GM21737 (cell line): Measurements from ENCODE around the gene MYH14.
"Not testable (repeated sequence)": the region's sequence is repeated elsewhere in the genome, so short reads cannot be mapped to it uniquely, and the experiment has no call there.

Experiments
- ATAC-seq: cut with Tn5 transposase; IDR thresholded peaks from one replicate; pipeline ENCODE4 v1.9.1; 2021; ENCODE audit warnings: mild to moderate bottlenecking, moderate library complexity; ENCODE audit not compliant: unreplicated experiment

MYH14 gene

DNA sequence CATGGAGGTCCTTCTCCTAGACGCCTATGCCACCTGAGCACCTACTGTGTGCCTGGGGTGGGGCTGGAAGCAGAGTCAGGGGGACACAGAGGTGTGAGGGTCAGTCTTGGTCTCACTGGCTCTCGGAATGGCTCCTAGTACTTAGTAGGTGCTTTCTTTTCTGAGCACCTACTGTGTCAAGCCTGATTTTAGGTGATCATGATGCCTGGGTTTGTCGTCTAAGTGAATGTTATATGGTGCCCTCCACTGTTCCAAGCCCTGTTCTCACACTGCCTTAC lies 20.0 kb downstream of the MYH14 start:
- no peak for ATAC-seq

- ATAC-seq = no peak
Observed at GRCh38 chr19:50224986-50225747, 21.7 kb downstream of the MYH14 start.

- ATAC-seq = no peak
Observed at GRCh38 chr19:50226536-50226935, 23.1 kb downstream of the MYH14 start.

- ATAC-seq = not testable (repeated sequence)
Observed at GRCh38 chr19:50228153-50228552, 24.7 kb downstream of the MYH14 start.

DNA sequence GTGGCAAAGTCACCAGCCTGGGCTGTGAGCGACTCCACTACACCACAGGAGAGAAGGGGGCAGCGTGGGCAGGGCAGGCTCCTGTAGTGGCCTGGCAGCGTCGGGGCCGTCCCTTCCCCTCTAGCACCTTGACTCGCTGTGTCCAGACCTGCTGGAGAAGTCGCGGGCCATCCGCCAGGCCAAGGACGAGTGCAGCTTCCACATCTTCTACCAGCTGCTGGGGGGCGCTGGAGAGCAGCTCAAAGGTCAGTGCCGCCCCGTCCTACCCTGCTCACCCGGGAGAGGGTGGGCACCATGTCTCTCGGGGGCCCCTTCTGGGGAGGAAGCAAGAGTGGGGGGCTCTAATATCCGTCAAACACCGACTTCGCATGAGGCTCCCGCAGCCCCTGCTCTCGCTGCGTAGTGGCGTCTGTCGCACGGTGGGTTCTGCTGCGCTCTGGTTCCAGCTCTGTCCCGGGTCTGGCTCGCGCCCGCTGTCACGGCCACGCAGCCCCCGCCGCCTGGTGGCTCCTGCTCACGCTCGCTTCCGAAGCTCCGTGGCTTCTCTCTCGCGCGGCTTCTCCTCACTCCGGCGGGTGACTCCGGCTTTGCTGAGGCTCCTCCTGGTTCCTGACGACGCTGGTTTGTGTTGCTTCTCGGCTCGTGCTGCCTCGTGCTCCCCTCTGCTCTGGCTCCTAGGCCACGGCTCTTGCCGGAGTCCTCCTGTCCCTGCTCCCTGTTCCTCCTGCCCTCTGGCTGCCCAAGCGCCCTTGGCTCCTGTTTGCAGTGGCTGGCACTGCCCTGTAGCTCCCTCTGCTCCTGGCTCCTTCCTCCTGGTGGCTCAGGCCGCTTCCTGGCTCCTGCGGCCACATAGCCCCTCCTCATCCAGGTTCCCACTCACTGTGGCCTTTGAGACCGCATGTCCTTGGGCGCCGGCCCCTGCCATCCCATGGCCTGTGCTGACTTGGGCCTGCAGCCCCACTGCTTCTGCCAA lies 27.2 kb downstream of the MYH14 start:
- ATAC-seq = no peak

DNA sequence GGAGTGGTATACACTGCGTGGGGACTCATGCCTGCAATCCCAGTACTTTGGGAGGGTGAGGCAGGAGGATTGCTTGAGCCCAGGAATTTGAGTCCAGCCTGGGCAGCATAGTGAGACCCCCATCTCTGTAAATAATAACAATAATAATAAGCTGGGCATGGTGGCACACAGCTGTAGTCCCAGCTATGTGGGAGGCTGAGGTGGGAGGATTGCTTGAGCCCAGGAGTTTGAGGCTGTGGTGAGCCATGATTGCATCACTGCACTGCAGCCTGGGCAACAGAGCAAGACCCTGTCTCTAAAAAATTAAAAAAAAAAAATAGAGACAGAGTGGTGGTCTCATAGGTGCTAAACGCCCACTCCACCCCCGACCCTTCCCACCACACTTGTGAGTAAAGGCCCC lies 28.0 kb downstream of the MYH14 start:
- ATAC-seq = not testable (repeated sequence)

GRCh38 chr19:50231821-50232220 lies 28.4 kb downstream of the MYH14 start:
- no peak for ATAC-seq

DNA sequence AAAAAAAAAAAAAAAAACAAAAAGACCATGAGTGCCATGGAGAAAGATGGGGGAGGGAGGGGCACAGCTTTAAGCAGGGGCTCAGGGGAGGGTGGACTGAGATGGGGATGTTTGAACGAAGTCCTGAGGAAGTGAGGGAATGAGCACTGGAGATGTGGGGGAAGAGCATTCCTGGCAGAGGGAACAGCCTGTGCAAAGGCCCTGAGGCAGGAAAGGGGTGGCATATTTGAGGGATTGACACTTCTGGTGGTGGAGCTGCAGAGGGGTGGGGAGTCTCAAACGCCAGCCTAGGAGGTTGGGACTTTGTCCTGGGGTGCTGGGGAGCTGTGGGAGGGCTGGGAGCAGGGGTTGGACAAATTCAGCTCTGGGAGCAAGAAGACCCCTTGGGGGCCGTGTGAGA lies 29.2 kb downstream of the MYH14 start:
- no peak for ATAC-seq

GRCh38 chr19:50233308-50233910 lies 30.0 kb downstream of the MYH14 start:
- no peak for ATAC-seq

GRCh38 chr19:50237493-50237892 lies 34.1 kb downstream of the MYH14 start:
- ATAC-seq = not testable (repeated sequence)

- no peak for ATAC-seq
Observed at GRCh38 chr19:50238043-50238442, 34.6 kb downstream of the MYH14 start.

GRCh38 chr19:50239921-50240590 lies 36.6 kb downstream of the MYH14 start:
- ATAC-seq = no peak

DNA sequence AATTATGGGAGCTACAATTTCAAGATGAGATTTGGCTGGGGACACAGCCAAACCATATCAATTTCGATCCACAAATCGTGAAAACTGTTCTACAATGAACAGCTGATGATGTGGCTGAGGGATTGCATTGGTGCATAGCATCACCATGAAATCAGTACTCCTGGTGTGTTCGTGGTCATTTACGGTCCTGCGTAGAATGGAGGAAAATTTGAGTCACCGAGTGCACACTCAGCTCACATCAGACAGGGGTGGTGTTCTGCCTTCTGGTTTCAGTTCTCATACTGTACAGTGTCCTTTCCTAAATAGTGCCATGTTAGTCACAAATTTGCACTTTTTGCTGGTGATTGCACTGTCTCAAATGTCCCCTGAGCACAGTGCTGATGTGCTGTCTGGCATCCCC lies 39.2 kb downstream of the MYH14 start:
- no peak for ATAC-seq

- ATAC-seq = no peak
Observed at GRCh38 chr19:50244695-50245094, 41.3 kb downstream of the MYH14 start.

- ATAC-seq = no peak
Observed at GRCh38 chr19:50248413-50248812, 45.0 kb downstream of the MYH14 start.

- no peak for ATAC-seq
Observed at GRCh38 chr19:50248826-50249225, 45.4 kb downstream of the MYH14 start.

- no peak for ATAC-seq
Observed at GRCh38 chr19:50249636-50250035, 46.2 kb downstream of the MYH14 start.

- no peak for ATAC-seq
Observed at GRCh38 chr19:50250450-50251136, 47.2 kb downstream of the MYH14 start.

DNA sequence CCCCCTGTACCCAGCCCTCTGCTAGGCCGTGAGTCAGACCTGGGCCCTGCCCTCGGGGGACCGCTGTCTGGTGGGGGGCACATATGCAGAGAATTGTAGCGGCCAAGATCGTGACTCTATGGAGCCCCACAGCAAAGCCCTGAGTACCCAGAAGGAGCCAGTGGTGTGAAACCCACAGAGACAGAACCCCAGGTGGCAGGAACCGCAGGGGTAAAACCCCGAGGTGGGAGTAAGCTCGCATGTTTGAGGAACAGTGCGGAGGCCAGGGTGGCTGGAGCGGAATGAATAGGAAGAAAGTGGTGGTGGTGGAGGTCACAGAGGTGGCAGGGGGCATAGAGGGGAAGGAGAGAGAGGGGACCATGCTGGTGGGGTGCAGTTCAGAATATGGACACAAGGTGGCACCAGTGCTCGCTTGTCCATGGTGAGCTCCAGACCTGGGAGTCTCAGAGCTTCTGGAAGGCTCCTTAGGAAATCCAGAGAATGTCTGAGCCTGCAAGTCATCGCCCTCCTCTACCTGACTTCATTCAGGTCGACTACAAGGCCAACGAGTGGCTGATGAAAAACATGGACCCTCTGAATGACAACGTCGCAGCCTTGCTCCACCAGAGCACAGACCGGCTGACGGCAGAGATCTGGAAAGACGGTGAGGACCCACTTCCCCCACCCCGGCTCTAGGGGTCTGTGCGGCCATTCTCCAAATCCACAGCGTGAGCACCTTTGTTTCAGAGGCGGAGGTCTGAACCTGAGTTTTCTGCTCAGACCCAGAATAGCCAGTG lies 48.9 kb downstream of the MYH14 start:
- no peak for ATAC-seq

GRCh38 chr19:50252887-50253268 lies 49.5 kb downstream of the MYH14 start:
- ATAC-seq = no peak
